Muscle layer of duodenum (tissue), 2 donors: ENCODE results near the gene RFNG.

Source experiments
- H3K27ac ChIP-seq: one replicate; pipeline ENCODE4 v1.7.0; 2013; ENCODE audit warnings: mild to moderate bottlenecking, low read length
- H3K27me3 ChIP-seq: one replicate; pipeline ENCODE4 v1.7.0; 2013; ENCODE audit warnings: low read depth, mild to moderate bottlenecking, control low read depth, low read length
- H3K36me3 ChIP-seq, 2 donors: one replicate each; pipeline ENCODE4 v1.7.0; 2013; ENCODE audit warnings: low read length in 2 of 2, control low read depth in 1 of 2, mild to moderate bottlenecking in 1 of 2; ENCODE audit not compliant: insufficient read depth in 2 of 2, control insufficient read depth in 1 of 2
- H3K4me1 ChIP-seq, 2 donors: one replicate each; pipeline ENCODE4 v1.7.0; 2013; ENCODE audit warnings: low read length in 2 of 2, mild to moderate bottlenecking in 2 of 2, control low read depth in 1 of 2, moderate library complexity in 1 of 2; ENCODE audit not compliant: insufficient read depth in 2 of 2, control insufficient read depth in 1 of 2
- H3K4me3 ChIP-seq, 2 donors: one replicate each; pipeline ENCODE4 v1.7.0; 2013; ENCODE audit warnings: low read length in 2 of 2, low read depth in 1 of 2, mild to moderate bottlenecking in 1 of 2
- H3K9me3 ChIP-seq, 2 donors: one replicate each; pipeline ENCODE4 v1.7.0; 2013; ENCODE audit warnings: low read length in 2 of 2, control low read depth in 1 of 2, mild to moderate bottlenecking in 1 of 2; ENCODE audit not compliant: control insufficient read depth in 1 of 2
- donor health status: healthy.

RFNG gene

DNA sequence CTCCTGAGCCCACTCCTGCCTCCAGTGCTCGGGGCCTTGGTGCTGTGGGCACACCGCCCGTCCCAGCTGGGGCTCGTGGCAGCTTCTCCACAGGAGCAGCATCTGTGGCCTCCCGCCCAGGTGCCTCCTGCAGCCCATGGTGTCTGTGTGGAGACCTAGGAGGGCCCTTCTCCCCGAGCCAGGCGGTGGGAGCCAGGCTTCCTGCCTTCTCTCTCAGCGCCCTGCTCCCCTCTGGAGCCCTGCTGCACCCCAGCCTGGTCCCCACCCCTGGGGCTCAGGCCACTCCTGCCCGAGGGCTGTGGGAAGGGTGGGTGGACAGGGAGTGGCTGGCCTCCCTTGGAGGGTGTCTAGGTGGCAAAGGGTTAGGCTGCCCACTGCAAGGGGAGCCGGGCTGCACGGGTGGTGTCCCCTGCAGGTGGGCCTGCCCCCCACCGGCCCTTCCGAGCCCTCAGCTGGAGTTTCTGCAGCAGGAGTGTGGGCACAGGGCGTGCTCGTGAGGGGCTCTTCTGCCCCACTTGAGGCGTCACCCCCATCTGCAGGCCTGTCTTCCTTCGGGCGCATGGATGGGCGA lies 39.9 kb downstream of the RFNG start:
- Histone ChIP-seq H3K27ac (no peak overlapping the region), H3K27me3 (no peaks in the 10 kb centered on the region), H3K9me3 (no peaks in the 10 kb centered on the region), H3K4me3 (no peak overlapping the region), H3K36me3 (peaks cover 0 to 8% of the 10 kb centered on the region in 2 donors), H3K4me1 (peaks cover 0 to 10% of the 10 kb centered on the region in 2 donors)

DNA sequence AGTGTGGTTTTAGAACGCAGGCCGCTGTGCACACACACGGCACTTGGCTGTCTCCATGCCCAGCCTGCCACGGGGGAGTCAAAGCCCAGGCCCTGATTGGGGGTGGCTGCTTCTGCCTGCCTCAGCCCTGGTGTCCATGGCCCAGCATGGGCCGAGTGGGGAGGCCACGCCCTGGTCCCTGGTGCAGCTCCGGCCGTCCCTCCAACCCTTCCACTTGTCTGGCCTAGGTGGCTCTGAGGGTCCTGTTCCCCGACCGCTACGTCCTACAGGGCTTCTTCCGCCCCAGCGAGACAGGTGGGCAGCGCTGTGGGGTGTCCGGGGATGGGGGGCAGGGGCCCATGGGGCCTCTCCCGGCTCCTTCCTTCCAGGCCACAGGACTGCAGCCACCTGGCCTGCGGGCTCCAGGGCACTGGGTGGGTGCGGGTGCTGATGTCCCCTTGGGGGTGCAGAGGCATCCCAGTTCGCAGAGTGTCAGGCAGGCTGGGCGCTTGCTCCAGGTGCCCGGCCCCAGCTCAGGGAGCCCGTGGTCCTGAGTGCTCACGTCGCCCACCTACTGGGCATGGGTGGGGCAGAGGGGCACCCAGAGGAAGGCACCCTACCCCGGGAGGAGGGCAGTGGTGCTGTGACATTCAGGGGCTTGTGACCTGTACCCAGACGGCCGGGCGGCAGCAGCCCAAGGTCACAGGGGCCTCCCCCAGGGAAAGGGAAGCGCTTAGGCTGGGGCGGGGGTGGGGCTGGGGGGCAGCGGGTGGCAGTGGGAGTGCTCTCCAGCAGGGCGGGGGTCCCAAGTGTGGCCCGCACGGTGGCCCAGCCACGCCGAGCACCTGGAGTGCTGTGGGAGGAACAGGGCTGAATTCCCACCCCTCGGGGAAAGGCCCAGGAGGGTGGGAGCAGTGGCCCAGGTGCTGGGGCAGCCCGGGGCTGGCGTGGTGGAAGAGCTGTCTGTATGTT lies 40.8 kb downstream of the RFNG start:
- no peak overlapping the region for H3K27ac ChIP-seq
- no peaks in the 10 kb centered on the region for H3K27me3 ChIP-seq
- no peak overlapping the region for H3K4me3 ChIP-seq
- H3K36me3 ChIP-seq = peaks cover 0 to 8% of the 10 kb centered on the region in 2 donors
- no peaks in the 10 kb centered on the region for H3K9me3 ChIP-seq
- H3K4me1 ChIP-seq = peaks cover 0 to 19% of the 10 kb centered on the region in 2 donors

DNA sequence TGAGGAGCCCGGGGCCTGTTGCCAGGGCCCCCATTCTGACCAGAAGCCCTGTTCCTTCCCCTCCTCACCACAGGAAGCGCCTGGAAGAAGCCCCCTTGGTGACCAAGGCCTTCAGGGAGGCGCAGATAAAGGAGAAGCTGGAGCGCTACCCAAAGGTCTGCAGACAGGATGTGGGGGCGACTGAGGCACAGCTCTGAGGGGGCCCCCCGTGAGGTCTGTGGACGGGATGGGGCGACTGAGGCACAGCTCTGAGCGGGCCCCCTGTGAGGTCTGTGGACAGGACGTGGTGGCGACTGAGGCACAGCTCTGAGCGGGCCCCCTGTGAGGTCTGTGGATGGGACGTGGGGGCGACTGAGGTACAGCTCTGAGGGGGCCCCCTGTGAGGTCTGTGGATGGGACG lies 42.2 kb downstream of the RFNG start:
- Histone ChIP-seq H3K4me3 (no peak overlapping the region), H3K27ac (no peak overlapping the region), H3K36me3 (peaks cover 0 to 8% of the 10 kb centered on the region in 2 donors), H3K9me3 (no peaks in the 10 kb centered on the region), H3K27me3 (no peaks in the 10 kb centered on the region), H3K4me1 (peaks cover 0 to 25% of the 10 kb centered on the region in 2 donors)

DNA sequence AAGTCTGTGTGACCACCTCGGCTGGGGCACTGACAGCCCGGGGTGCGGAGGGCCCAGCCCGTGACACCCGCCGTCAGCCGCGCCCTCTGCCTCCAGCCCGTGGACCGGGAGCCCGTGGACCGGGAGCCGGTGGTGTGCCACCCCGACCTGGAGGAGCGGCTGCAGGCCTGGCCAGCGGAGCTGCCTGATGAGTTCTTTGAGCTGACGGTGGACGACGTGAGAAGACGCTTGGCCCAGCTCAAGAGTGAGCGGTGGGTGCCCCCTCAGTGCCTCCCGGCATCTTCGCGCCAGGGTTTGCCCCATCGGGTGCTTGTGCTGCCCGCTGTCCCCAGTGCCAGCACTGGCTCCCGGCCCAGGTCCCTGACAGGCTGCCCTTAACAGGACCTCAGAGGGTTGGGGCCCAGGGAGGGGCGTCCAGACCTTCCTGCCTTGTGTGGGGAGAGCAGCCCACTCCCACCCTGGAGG lies 42.6 kb downstream of the RFNG start:
- H3K27ac ChIP-seq = no peak overlapping the region
- peaks cover 0 to 29% of the 10 kb centered on the region in 2 donors for H3K4me1 ChIP-seq
- no peaks in the 10 kb centered on the region for H3K27me3 ChIP-seq
- peaks cover 0 to 8% of the 10 kb centered on the region in 2 donors for H3K36me3 ChIP-seq
- no peaks in the 10 kb centered on the region for H3K9me3 ChIP-seq
- no peak overlapping the region for H3K4me3 ChIP-seq

DNA sequence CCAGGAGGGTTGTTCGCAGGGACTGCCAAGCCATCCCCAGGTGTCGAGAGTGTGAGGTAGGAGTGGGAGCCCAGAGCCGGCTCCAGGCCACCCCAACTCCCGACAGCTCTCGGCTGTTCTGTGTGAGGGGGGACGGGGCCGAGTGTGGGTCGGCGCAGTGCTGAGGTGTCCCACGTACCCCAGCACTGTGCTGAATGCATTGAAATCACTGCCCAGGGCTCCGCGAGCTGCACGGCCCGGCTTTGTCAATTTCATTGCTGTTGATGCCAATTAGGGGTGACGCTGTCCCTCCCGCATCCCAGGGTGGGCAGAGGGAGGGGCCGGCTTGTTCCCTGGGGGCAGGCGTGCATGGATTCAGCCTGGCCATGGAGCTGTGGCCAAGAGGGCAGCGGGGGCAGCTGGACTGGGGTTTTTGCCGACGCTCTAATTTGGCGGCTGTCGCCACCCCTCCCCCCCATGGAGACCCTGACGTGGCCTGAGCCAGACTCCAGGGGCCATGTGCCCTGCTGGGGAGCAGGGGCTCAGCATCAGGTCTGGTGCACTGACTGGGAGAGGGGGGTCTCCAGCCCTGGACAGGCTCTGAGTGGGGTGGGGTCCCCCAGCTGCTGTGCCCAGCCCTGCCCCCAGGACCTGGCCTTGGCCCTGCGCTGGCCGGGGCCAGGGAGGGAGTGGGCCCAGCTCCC lies 43.2 kb downstream of the RFNG start:
- peaks cover 0 to 34% of the 10 kb centered on the region in 2 donors for H3K4me1 ChIP-seq
- H3K9me3 ChIP-seq = no peaks in the 10 kb centered on the region
- H3K27ac ChIP-seq = no peak overlapping the region
- H3K27me3 ChIP-seq = no peaks in the 10 kb centered on the region
- no peak overlapping the region for H3K4me3 ChIP-seq
- peaks cover 0 to 8% of the 10 kb centered on the region in 2 donors for H3K36me3 ChIP-seq

DNA sequence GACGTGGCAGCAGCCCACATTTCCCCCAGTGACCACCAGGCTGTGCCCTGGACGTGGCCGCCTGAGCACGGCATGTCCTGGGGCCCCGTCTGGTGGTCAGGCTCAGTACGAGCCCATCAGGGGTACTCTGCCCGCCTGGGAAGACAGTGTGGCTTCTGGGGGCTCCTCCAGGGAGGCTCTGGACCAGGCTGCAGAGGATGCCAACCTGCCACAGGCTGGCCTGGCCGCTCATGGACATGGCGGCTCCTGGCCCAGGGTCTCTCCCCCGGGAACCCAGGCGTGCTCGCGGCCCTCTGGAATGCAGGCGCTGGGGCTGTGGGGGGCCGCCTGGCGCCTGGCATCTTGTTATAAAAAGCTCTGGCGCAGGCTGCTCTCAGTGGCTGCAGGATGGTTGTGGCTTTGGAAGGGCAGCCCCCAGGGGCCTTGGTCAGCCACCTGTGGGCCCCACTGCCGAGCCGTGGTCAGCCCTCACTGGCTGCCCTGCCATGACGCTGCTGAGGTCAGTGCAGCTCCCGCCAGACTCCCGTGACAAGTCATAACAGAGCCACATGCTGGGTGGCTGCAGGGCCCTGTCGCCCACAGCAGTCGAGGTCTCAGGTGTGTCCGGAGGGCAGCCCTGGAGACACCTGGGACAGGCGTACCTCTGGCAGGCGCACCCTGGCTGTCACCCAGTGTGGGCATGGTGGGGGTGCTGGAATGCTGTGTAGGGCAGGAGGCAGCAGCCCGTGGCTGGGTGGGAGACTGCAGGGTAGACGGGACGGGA lies 43.9 kb downstream of the RFNG start:
- Histone ChIP-seq H3K9me3 (no peaks in the 10 kb centered on the region), H3K4me3 (no peak overlapping the region), H3K4me1 (peaks cover 0 to 37% of the 10 kb centered on the region in 2 donors), H3K27ac (no peak overlapping the region), H3K36me3 (peaks cover 0 to 8% of the 10 kb centered on the region in 2 donors), H3K27me3 (no peaks in the 10 kb centered on the region)

DNA sequence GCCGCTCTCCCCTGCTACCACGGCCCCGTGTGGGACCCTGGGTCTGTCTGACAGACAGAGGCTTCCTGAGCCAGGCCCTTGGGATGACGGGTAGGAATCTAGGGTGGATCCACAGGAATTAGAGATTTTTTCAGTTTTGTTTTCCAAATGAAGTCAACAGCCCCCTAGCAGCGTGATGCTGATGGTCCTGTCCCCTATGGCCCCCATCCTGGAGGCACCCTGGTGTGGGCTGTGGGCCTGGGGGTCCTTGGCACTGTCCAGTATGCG lies 44.5 kb downstream of the RFNG start:
- Histone ChIP-seq H3K27me3 (no peaks in the 10 kb centered on the region), H3K36me3 (peaks cover 0 to 8% of the 10 kb centered on the region in 2 donors), H3K4me1 (peaks cover 0 to 34% of the 10 kb centered on the region in 2 donors), H3K4me3 (no peak overlapping the region), H3K27ac (no peak overlapping the region), H3K9me3 (no peaks in the 10 kb centered on the region)

DNA sequence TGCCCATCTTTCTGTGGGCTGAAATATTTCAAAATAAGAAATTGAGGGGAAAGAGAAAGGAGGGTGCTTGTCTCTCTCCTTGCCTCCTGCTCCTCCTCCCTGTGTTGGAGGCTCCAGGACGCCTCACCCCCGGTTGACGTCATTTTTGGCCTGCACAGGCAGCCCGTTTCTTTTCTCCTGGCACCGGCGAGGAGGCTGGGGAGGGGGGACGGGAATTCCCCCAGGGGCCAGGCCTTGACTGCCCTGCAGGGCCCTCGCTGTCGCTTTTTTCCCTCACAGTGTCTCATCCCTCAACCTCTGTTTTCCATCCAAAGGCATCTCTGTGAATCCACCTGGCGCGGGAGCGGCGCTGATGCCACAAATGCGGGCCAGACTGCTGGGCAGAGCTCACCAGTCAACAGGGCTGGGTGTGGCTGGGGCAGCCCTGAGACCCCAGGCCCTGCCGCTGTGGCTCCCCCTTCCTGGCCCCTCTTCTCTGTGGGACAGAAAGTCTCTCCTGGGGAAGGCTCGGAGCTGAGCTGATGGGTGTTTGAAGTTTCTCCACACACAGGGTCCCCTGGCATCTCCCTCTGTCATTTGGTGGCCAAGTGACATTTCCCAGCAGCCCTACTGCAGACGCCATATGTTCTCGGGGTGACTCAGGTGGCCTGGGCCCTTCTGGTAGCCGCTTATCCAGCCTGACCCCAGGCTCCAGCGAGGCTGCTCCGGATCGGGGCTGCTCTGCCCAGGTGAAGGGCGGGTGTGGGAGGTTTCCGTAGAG lies 45.0 kb downstream of the RFNG start:
- Histone ChIP-seq H3K27ac (no peak overlapping the region), H3K36me3 (peaks cover 0 to 8% of the 10 kb centered on the region in 2 donors), H3K27me3 (no peaks in the 10 kb centered on the region), H3K4me3 (no peak overlapping the region), H3K4me1 (peaks cover 0 to 34% of the 10 kb centered on the region in 2 donors), H3K9me3 (no peaks in the 10 kb centered on the region)

DNA sequence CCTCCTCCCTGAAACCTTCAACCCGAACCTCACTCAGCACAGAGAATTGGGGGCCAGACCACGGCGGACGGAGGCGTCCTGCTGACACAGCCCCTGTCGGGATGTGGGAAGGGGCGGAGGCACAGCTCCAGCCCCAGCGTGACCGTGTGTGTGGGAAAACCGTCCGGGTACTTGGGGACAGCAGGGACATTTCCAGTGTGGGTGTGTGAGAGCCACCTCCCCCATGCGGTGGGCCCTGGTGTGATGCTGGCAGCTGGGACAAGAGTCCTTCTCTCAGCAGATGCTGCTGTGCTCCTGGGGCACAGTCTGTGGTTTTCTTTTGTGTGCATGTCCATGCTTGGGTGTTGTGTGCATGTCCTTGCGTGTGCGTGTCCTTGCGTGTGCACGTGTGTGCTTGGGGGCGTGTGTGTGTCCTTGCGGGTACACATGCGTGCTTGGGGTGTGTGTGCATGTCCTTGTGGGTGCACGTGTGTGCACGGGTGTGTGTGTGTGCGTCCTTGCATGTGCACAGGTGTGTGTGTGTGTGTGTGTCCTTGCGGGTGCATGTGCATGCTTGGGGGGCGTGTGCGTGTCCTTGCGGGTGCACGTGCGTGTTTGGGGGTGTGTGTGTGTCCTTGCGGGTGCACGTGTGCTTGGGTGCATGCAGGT lies 45.8 kb downstream of the RFNG start:
- Histone ChIP-seq H3K4me1 (peaks cover 0 to 34% of the 10 kb centered on the region in 2 donors), H3K36me3 (peaks cover 0 to 8% of the 10 kb centered on the region in 2 donors), H3K9me3 (no peaks in the 10 kb centered on the region), H3K27me3 (no peaks in the 10 kb centered on the region), H3K27ac (no peak overlapping the region), H3K4me3 (no peak overlapping the region)
